GM19351 (cell line): Measurements from ENCODE around the gene USP8.
"Not testable (repeated sequence)": the region's sequence is repeated elsewhere in the genome, so short reads cannot be mapped to it uniquely, and the experiment has no call there.

Experiments
- ATAC-seq: cut with Tn5 transposase; IDR thresholded peaks from one replicate; pipeline ENCODE4 v1.9.1; 2021; ENCODE audit warnings: mild to moderate bottlenecking, moderate library complexity; ENCODE audit not compliant: unreplicated experiment

Gene USP8

DNA sequence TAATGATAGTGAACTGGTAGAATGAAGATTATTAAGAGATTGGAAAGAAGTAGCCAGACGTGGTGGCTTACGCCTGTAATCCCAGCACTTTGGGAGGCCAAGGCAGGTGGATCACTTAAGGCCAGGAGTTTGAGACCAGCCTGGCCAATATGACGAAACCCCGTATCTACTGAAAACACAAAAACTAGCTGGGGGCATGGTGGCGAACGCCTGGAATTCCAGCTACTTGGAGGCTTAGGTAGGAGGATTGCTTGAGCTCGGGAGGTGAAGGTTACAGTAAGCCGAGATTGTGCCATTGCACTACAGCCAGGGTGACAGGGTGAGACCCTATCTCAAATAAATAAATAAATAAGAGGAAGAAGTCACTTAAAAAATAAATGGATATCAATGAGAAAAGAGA, 14.0 kb downstream of the USP8 start:
- ATAC-seq, result no peak

DNA sequence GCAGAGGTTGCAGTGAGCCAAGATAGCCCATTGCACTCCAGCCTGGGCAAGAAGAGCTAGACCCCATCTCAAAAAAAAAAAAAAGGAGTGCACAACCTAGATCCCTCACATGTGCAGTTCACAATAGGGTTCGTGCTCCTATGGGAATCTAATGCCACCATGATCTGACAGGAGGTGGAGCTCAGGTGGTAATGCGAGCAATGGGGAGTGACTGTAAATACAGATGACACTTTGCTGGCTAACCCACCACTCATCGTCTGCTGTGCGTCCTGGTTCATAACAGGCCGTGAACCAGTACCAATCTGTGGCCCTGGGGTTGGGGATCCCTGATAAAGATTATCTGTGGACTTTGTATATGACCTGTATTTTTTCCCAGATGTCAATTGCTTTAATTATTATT, 16.7 kb downstream of the USP8 start:
- no peak for ATAC-seq

DNA sequence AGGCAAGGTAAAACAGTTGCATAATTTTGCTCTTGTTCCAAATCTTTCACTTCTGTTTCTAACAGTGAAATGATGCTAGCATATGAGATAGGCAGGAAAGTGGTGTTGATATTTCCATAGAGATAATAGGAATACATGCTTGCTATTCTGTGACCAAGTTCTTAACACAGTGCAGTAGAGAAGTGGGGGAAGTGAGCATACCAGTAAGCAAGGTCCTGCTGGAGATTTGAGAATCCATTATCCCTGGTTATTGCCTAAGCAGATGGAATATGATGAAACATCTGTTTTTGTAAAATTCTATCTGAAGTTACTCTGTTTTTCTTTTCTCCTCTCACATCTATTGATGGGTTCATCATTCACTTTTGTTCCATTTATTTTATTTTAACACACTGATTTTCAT, 28.7 kb downstream of the USP8 start:
- no peak for ATAC-seq

GRCh38 chr15:50458348-50459112, 34.3 kb downstream of the USP8 start:
- no peak for ATAC-seq

- no peak for ATAC-seq
These were observed 39.5 kb downstream of the USP8 start for GRCh38 chr15:50463423-50464358.

DNA sequence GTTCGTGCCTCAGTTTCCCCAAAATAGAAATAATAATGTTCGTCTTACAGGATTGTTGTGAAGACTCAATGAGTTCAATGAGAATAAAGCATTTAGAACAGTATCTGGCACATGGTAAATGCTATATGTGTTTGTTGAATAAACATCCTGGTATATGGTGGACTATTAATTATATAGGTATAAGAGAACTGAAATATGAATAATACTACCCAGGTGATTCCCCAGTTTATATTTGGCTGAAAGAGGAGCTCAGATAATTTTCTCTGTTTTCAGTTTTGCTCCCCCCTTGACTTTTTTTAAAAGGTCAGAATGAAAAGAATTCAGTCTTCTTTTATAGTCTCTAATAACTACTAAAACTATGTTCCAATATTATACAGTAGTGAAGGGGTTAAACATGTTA, 46.9 kb downstream of the USP8 start:
- no peak for ATAC-seq

- ATAC-seq, result no peak
These were observed 51.9 kb downstream of the USP8 start for GRCh38 chr15:50476143-50476542.

DNA sequence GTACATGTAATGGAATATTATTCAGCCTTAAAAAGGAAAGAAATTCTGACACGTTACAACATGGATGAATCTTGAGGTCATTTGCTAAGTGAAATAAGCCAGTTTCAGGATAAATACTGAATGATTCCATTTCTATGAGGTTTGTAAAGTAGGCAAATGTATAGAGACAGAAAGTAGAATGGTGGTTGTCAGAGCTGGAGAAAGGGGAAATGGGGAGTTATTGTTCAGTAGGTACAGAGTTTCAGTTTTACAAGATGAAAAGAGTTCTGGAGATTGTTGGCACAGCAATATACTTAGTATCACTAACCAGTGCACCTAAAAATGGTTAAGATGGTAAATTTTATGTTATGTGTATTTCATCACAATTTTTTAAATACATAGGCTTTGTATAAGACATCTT, 60.6 kb downstream of the USP8 start:
- no peak for ATAC-seq

DNA sequence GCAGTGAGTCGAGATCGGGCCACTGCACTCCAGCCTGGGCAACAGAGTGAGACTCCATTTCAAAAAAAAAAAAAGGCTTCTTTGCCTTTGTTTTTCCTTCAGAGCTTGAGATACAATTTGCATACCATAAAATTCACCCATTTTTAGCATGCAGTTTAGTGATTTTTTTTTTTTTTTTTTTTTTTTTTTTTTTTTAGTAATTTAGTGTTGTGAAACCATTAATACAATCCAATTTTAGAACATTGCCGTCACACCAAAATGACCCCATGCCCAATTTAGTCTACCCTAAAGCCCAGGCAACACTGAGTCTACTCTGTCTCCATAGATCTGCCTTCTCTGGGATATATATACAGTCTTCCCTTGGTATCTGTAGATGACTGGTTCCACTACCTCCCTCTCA, 61.2 kb downstream of the USP8 start:
- no peak for ATAC-seq

GRCh38 chr15:50487287-50487686, 63.1 kb downstream of the USP8 start:
- ATAC-seq, result no peak

DNA sequence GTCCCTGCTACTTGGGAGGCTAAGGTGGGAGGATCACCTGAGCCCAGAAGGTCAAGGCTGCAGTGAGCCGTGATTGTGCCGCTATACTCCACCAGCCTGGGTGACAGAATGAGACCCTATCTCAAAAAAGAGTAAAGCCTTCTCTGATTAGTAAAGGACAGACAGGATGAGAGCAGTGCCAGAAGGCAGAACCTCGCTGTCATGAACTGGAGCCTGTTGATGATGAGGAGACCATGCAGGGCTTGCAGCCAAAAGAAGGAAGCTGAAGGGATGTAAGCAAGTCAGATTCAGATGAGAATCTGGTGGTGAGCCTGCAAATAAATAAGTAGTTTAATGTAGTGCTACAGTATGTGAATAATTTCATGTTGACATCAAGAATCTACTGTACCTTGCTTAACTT, 69.4 kb downstream of the USP8 start:
- no peak for ATAC-seq

- not testable (repeated sequence) for ATAC-seq
These were observed 70.3 kb downstream of the USP8 start for GRCh38 chr15:50494547-50494946.

DNA sequence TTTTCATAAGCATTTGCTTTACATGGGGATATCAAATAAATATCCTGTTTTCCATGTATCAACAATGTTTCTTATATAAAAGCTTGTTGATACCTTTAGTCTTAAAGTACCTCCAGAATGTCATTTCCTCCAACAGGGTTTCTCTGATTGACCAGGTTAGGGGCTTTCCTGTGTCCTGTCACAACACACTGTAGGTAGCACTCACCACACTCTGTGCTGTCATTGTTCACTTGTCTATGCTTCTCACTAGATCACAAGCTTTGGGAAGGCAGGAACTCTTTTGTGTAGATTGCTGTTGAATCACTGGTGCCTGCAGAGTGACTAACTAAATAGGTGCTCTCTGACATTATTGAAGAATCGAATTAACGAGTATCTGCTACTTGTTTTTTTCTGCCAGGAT, 72.5 kb downstream of the USP8 start:
- no peak for ATAC-seq

DNA sequence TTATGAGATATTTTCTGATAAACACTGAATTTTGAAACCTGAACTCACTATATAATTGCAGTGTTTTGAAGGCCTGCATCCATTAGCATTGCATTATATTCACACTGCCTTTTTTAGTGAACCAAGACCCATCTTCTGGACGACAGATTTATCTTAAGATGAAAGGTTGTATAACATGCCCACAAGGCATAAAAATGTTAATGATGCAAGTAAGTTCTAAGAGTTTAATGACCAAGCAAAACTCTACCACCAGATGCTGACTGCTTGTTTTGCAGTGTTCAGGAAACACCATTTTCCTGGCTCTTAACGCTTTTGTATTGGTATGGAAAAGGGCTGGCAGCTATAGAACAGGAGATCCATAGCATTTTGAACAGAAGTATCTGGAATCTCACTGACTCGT, 76.1 kb downstream of the USP8 start:
- no peak for ATAC-seq

- no peak for ATAC-seq
These were observed 77.6 kb downstream of the USP8 start for GRCh38 chr15:50501815-50502214.

- ATAC-seq, result no peak
These were observed 78.9 kb downstream of the USP8 start for GRCh38 chr15:50503144-50503543.

GRCh38 chr15:50505656-50506055, 81.5 kb downstream of the USP8 start:
- ATAC-seq, result not testable (repeated sequence)

DNA sequence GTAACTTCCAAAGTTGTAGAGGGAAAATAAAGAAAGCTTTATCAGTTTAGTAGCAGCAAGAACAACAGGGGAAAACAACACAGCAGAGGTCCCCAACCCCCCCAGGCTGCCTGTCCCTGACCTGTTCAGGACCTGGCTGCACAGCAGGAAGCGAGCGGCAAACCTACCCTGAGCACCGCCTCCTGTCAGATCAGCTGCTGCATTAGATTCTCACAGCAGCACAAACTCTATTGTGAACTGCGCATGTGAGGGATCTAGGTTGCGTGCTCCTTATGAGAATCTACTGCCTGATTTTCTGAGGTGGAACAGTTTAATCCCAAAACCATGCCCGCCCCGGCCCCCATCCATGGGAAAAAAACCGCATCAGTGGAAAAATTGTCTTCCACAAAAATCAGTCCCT, 81.9 kb downstream of the USP8 start:
- ATAC-seq, result no peak

GRCh38 chr15:50513001-50513400, 88.8 kb downstream of the USP8 start:
- no peak for ATAC-seq

- no peak for ATAC-seq
These were observed 95.7 kb downstream of the USP8 start for GRCh38 chr15:50519740-50520425.

GRCh38 chr15:50523851-50524251, 99.6 kb downstream of the USP8 start:
- no peak for ATAC-seq

DNA sequence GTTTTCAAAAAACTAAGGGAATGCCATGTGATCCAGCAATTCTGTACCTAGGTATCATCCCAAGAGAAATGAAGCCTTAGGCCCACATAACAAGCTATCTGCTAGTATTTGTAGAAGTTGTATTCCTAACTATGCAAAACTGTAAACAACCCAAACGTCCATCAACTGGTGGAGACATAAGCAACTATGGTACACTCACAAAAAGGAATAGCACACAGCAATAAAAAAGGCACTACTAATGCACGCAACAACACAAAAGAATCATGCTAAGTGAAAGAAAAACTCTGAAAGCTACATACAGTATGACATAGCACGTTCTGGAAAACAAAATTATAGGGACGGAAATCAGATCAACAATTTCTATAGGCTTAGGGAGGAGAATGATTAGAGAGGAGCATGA, 107.0 kb downstream of the USP8 start:
- no peak for ATAC-seq
